ENCODE data around the gene GCAT.

- TF ChIP-seq POLR2A (IDR thresholded peaks at IDR 0.05) (no peak), CTCF (IDR thresholded peaks at IDR 0.05) (no peak)
Observed at GRCh38 chr22:37862570-37863325, 55.0 kb downstream of the GCAT start.
